ENCODE data around the gene GNL1.

GRCh38 chr6:30543821-30544220, 12.5 kb downstream of the GNL1 start:
- TF ChIP-seq, protein P1, sequence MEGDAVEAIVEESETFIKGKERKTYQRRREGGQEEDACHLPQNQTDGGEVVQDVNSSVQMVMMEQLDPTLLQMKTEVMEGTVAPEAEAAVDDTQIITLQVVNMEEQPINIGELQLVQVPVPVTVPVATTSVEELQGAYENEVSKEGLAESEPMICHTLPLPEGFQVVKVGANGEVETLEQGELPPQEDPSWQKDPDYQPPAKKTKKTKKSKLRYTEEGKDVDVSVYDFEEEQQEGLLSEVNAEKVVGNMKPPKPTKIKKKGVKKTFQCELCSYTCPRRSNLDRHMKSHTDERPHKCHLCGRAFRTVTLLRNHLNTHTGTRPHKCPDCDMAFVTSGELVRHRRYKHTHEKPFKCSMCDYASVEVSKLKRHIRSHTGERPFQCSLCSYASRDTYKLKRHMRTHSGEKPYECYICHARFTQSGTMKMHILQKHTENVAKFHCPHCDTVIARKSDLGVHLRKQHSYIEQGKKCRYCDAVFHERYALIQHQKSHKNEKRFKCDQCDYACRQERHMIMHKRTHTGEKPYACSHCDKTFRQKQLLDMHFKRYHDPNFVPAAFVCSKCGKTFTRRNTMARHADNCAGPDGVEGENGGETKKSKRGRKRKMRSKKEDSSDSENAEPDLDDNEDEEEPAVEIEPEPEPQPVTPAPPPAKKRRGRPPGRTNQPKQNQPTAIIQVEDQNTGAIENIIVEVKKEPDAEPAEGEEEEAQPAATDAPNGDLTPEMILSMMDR (IDR thresholded peaks at IDR 0.05; ENCODE audit: borderline replicate concordance, extremely low read depth, low read length, poor library complexity, severe bottlenecking): no peak
- no peak for TF ChIP-seq EZH2 (IDR thresholded peaks at IDR 0.05; ENCODE audit: borderline replicate concordance, low read depth, low read length, severe bottlenecking)

All from DND-41 (cell line).